RWPE2 (cell line): ENCODE measurements around the gene KIAA0513.

Source experiments
- ATAC-seq: fragments of 200-7000 bp; cut with Tn5 transposase; 3 replicates; pipeline ENCODE4 v1.9.1; 2021; ENCODE audit warnings: low read depth
- DNase-seq: peaks from one replicate; pipeline ENCODE4 v3.0.0-alpha.2; 2020; ENCODE audit warnings: low spot score
- H3K27ac ChIP-seq: fragments of 450-650 bp; 2 replicates; pipeline ENCODE4 v1.5.1; 2017; ENCODE audit warnings: mild to moderate bottlenecking; ENCODE audit not compliant: poor library complexity, severe bottlenecking
- H3K27me3 ChIP-seq: fragments of 250-450 bp; sonication (Bioruptor Pico); 2 replicates; pipeline ENCODE4 v1.5.1; 2021; ENCODE audit warnings: mild to moderate bottlenecking, moderate library complexity; ENCODE audit not compliant: insufficient read depth, poor library complexity, severe bottlenecking
- H3K36me3 ChIP-seq: fragments of 250-450 bp; sonication (Bioruptor Pico); 2 replicates; pipeline ENCODE4 v1.5.1; 2020; ENCODE audit warnings: low read depth, mild to moderate bottlenecking, moderate library complexity
- H3K4me1 ChIP-seq: fragments of 250-450 bp; sonication (Bioruptor Pico); 2 replicates; pipeline ENCODE4 v1.5.1; 2021; ENCODE audit warnings: mild to moderate bottlenecking, moderate library complexity; ENCODE audit not compliant: insufficient read depth, poor library complexity, severe bottlenecking
- H3K4me3 ChIP-seq: fragments of 250-450 bp; sonication (Bioruptor Pico); 2 replicates; pipeline ENCODE4 v1.5.1; 2021; ENCODE audit warnings: mild to moderate bottlenecking, moderate library complexity; ENCODE audit not compliant: severe bottlenecking
- H3K9me3 ChIP-seq: fragments of 250-450 bp; sonication (Bioruptor Pico); 2 replicates; pipeline ENCODE4 v1.5.1; 2021; ENCODE audit warnings: mild to moderate bottlenecking, moderate library complexity; ENCODE audit not compliant: severe bottlenecking
- TF ChIP-seq, protein P1 (sequence below): fragments of 450-650 bp; IDR thresholded peaks from one replicate; pipeline ENCODE4 v1.5.1; 2017; ENCODE audit warnings: mild to moderate bottlenecking, moderate library complexity; ENCODE audit not compliant: poor library complexity, severe bottlenecking

KIAA0513 gene

DNA sequence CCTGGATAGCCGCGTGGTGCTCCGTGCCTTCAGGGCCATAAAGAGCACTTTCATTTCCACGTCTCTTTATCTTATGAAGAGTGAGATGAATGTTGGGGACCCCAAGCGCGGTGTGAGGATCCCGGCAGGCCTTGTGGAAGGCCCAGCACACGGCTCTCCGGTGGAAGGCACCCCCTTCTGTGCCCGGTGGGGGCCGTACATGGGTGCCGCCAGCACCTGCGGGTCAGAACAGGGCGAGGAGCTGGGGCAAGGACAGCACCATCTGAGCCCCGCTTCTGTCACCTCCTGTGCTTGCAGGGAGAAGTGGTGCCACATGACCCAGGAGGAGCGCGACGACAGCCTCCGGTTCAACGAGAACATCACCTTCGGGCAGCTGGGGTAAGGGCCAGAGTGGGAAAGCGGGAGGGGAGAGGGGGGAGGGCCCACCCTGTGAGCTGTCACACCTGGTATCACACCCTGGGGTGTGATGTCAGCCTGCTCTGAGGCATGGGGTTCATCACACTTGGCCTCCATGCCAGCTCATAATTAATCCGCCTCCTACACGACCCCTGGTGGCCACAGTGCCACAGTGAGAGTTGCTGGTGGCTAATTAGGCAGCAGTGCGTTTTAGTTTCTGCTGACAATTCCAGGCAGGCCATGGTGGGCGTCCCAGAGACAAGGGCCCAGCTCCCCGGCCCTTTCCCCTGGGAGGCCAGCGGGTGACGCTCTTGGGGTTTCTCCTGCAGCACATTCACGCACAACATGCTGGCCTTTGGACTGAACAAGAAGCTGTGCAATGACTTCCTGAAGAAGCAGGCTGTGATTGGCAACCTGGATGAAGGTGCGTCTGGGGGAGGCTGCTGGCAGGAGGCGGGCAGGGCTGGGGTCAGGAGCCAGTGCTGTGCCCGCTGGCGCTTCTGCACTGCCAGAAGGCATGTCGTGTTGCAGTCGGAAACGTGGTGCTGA is 59.0 kb downstream of the KIAA0513 start:
- ATAC-seq (peak; percentile 66), DNase-seq (no peak)
- Histone ChIP-seq H3K4me1 (peaks cover 10% of the 10 kb centered on the region), H3K27me3 (no peaks in the 10 kb centered on the region), H3K36me3 (no peaks in the 10 kb centered on the region), H3K27ac (no peak overlapping the region), H3K9me3 (no peaks in the 10 kb centered on the region), H3K4me3 (no peak overlapping the region)
- TF ChIP-seq, protein P1, sequence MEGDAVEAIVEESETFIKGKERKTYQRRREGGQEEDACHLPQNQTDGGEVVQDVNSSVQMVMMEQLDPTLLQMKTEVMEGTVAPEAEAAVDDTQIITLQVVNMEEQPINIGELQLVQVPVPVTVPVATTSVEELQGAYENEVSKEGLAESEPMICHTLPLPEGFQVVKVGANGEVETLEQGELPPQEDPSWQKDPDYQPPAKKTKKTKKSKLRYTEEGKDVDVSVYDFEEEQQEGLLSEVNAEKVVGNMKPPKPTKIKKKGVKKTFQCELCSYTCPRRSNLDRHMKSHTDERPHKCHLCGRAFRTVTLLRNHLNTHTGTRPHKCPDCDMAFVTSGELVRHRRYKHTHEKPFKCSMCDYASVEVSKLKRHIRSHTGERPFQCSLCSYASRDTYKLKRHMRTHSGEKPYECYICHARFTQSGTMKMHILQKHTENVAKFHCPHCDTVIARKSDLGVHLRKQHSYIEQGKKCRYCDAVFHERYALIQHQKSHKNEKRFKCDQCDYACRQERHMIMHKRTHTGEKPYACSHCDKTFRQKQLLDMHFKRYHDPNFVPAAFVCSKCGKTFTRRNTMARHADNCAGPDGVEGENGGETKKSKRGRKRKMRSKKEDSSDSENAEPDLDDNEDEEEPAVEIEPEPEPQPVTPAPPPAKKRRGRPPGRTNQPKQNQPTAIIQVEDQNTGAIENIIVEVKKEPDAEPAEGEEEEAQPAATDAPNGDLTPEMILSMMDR, result peak; percentile 87

DNA sequence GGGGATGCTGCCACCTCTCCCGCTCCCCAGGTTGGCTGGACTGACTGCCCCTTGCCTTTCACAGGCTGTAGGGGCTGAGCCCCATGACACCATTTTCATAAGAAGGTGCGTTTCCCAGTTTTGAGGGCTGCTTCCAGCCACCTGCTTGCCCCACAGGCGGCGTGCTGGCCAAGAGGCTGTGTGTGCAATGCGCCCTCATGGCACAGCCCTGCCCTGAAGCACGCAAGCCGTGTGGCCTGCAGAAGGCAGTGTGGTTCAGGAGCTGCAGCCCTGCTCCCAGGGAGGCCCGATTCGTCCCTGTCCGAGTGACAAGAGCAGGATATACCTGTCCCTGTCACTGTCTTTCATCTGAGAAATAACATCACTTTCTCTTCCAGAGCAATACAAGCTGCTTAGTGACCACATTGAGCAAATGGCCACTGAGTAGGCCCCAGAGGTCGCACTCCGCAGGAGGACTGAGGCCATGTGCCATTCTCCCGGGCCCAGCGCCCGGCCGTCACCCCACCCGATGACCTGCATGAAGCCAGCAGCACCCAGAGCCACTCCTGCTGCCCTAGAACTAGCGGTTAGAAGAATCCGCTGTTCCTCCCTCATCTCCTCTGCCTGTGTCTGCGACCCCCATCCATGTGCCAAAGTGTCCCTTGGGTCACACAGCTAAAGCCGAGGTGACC is 60.4 kb downstream of the KIAA0513 start:
- Histone ChIP-seq H3K4me1 (peaks cover 10% of the 10 kb centered on the region), H3K27me3 (no peaks in the 10 kb centered on the region), H3K9me3 (no peaks in the 10 kb centered on the region), H3K27ac (no peak overlapping the region), H3K36me3 (no peaks in the 10 kb centered on the region), H3K4me3 (no peak overlapping the region)
- DNase-seq (no peak), ATAC-seq (no peak)
- TF ChIP-seq, protein P1, result no peak

DNA sequence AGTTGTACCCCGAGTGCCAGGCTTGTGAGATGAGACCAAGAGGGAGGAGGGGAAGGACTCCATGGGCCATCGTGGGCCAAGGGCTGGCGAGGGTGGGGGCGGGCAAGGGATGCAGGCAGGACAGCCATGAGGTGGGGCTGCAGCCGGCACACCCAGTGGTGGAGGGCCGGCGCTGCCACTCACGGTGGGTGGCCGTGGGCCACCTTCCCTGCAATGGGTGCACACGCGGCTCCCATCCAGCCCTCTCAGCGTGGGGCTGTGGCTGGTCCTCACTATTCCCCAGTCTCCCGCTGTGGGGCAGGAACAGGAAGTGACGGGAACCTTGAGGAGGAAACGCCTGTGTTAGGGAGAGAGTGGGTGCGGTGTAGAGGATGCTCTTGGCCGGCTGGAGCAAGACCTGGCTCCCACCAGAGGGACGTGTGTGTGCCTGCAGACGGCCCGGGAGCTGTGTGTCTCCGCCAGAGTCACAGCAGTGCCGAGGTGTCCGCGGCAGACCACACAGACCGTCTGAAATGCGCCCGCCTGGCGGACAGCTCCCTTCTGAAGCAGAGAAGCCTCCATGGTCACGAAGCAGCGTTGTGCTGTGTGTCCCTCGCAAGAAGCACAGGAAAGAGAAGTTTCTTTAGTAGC is 61.1 kb downstream of the KIAA0513 start:
- ATAC-seq (no peak), DNase-seq (no peak)
- Histone ChIP-seq H3K4me3 (no peak overlapping the region), H3K27me3 (no peaks in the 10 kb centered on the region), H3K4me1 (peaks cover 10% of the 10 kb centered on the region), H3K27ac (no peak overlapping the region), H3K9me3 (no peaks in the 10 kb centered on the region), H3K36me3 (no peaks in the 10 kb centered on the region)
- TF ChIP-seq, protein P1, result no peak

DNA sequence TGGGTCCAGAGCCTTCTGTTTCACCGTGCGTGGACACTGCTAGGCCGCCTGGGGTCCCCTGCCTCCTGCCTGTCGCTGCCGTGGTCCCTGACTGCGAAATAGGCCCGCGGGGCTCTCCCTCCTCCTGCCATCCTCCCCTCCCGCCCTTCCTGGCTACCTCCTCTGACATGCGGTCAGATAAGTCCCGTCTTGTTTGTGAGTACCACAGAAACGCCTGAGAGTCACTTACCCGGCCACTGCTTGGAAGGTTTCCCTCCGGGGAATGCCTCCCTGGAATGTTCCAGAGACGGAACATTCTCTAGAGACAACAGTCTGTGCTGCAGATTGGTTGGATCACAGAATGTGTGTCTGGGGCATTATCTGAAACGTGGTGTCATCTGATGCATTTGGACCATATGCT is 61.9 kb downstream of the KIAA0513 start:
- Histone ChIP-seq H3K4me1 (peaks cover 10% of the 10 kb centered on the region), H3K27me3 (no peaks in the 10 kb centered on the region), H3K9me3 (no peaks in the 10 kb centered on the region), H3K27ac (no peak overlapping the region), H3K4me3 (no peak overlapping the region), H3K36me3 (no peaks in the 10 kb centered on the region)
- TF ChIP-seq, protein P1, result no peak
- peak; percentile 43 for ATAC-seq
- DNase-seq, result no peak
